Measurements from ENCODE around the gene FGD5. TPM values are rescaled to one million over a fixed set of nuclear protein-coding genes. Genes with fewer than 3 reads are reported as not detected.

FGD5 gene
- total and polyA plus RNA-seq, 2 experiments from 2014 or later, result 7.4 to 12.2 TPM

DNA sequence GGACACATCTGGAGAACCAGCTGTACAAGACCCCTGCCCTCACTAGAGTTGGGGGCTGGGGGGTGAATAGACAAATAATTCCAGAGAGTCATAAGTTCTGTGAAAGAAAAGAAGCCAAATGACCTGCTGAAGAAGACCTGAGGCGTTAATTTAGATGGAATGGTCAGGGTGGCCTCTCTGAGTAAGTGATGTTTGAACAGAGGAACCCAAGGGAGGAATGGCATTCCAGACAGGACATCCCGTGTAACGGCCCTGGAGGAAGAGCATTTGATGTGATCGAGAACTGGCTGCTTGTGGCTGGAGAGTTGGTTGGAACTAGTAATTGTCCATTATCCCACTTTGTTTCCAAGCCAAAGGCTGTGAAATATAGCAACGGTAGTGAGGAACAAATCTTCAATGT, 130.4 kb downstream of the FGD5 start (continued):
- TF ChIP-seq, protein P1, sequence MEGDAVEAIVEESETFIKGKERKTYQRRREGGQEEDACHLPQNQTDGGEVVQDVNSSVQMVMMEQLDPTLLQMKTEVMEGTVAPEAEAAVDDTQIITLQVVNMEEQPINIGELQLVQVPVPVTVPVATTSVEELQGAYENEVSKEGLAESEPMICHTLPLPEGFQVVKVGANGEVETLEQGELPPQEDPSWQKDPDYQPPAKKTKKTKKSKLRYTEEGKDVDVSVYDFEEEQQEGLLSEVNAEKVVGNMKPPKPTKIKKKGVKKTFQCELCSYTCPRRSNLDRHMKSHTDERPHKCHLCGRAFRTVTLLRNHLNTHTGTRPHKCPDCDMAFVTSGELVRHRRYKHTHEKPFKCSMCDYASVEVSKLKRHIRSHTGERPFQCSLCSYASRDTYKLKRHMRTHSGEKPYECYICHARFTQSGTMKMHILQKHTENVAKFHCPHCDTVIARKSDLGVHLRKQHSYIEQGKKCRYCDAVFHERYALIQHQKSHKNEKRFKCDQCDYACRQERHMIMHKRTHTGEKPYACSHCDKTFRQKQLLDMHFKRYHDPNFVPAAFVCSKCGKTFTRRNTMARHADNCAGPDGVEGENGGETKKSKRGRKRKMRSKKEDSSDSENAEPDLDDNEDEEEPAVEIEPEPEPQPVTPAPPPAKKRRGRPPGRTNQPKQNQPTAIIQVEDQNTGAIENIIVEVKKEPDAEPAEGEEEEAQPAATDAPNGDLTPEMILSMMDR (conservative IDR thresholded peaks at IDR 0.05; ENCODE audit: low read depth in 2 of 2), result no peak
- TF ChIP-seq STAT1 (IDR thresholded peaks at IDR 0.05; ENCODE audit: unreplicated experiment), result no peak

DNA sequence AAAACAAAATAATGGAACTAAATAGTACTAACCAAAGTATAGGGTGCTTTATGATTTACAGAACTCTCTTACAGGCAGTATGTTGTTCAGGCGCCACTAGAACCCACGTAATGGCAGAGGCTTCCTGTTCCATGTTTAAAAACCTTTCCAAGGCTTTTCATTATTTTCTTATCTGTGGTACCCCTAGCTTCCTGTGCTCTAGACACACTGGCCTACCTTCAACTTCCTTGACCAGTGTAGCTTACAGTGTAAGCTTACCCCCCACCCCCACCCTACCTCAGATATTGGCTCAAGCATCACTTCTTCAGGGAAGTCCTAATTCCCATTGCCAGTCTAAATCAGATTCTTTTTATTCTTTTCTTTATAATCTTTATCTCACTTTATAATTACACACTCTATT, 131.5 kb downstream of the FGD5 start:
- Mint-ChIP-seq H3K4me1 (peaks cover 33% of the 10 kb centered on the region), H3K27me3 (ENCODE audit: insufficient read depth, low read depth, poor library complexity) (peaks cover 3% of the 10 kb centered on the region), H3K4me3 (no peak overlapping the region), H3K36me3 (ENCODE audit: low read depth) (peaks cover 19% of the 10 kb centered on the region), H3K9me3 (no peaks in the 10 kb centered on the region), H3K27ac (no peak overlapping the region)
- no peak overlapping the region for H3K4me3 ChIP-seq
- H2AFZ ChIP-seq, result no peak overlapping the region
- H3K79me2 ChIP-seq (replicated peaks; ENCODE audit: insufficient read depth), result peaks cover 87% of the 10 kb centered on the region
- TF ChIP-seq, protein P2, sequence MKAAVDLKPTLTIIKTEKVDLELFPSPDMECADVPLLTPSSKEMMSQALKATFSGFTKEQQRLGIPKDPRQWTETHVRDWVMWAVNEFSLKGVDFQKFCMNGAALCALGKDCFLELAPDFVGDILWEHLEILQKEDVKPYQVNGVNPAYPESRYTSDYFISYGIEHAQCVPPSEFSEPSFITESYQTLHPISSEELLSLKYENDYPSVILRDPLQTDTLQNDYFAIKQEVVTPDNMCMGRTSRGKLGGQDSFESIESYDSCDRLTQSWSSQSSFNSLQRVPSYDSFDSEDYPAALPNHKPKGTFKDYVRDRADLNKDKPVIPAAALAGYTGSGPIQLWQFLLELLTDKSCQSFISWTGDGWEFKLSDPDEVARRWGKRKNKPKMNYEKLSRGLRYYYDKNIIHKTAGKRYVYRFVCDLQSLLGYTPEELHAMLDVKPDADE (IDR thresholded peaks at IDR 0.05), result no peak
- TF ChIP-seq, protein P1 (conservative IDR thresholded peaks at IDR 0.05; ENCODE audit: low read depth in 2 of 2), result no peak
- no peak for TF ChIP-seq STAT1 (IDR thresholded peaks at IDR 0.05; ENCODE audit: unreplicated experiment)
- peaks cover 40% of the 10 kb centered on the region; the same call in 1 of the 2 replicates for H4K20me1 ChIP-seq (replicated peaks; ENCODE audit: insufficient read depth)
- no peaks in the 10 kb centered on the region for H3K27me3 ChIP-seq (ENCODE audit: insufficient read depth)
- H3K36me3 ChIP-seq (ENCODE audit: insufficient read depth), result peaks cover 7% of the 10 kb centered on the region; the same call in 1 of the 2 replicates
- H3K4me1 ChIP-seq (ENCODE audit: insufficient read depth), result peaks cover 27% of the 10 kb centered on the region
- ATAC-seq, result no peak
- H3K9me2 ChIP-seq (ENCODE audit: insufficient read depth), result no peaks in the 10 kb centered on the region
- H3K27ac ChIP-seq (ENCODE audit: low read depth), result no peak overlapping the region
- no peak overlapping the region for H3K4me2 ChIP-seq
- no peaks in the 10 kb centered on the region for H3F3A ChIP-seq (replicated peaks; ENCODE audit: low read depth)
- no peak for DNase-seq (ENCODE audit: low spot score)

DNA sequence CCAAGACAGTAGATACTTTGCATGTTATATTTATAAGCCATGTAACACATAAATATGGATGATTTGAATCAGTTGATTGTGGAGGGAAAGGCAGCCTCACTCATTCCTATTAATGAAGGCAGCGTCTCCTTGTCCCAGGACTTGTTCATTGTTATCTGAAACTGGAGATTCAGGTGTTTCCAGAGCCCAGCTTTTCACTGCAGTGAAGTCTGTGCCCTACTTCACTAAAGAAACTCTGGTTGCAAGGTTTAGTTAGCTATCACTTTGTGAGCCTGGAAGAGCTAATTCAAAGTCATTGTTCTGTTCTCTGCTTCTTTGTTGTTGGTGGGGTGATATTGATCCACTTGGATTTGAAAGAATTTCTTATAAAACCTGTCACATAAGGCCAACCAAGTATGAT, 138.4 kb downstream of the FGD5 start:
- H3K9me3 Mint-ChIP-seq, result no peaks in the 10 kb centered on the region
- H3K4me3 ChIP-seq, result no peak overlapping the region
- no peaks in the 10 kb centered on the region; the same call in 1 of the 2 replicates for H3K36me3 ChIP-seq (ENCODE audit: insufficient read depth)
- ATAC-seq (peak; percentile 57), DNase-seq (ENCODE audit: low spot score) (no peak)
- H3K79me2 ChIP-seq (replicated peaks; ENCODE audit: insufficient read depth), result peaks cover 100% of the 10 kb centered on the region
- 0 out of 3 replicates have a peak, but pooled peaks cover 5% of the 10 kb centered on the region for H3K36me3 Mint-ChIP-seq (ENCODE audit: low read depth)
- no peak overlapping the region for H3K27ac Mint-ChIP-seq
- H3K27me3 ChIP-seq (ENCODE audit: insufficient read depth), result no peaks in the 10 kb centered on the region
- peaks cover 42% of the 10 kb centered on the region for H4K20me1 ChIP-seq (replicated peaks; ENCODE audit: insufficient read depth)
- H2AFZ ChIP-seq, result no peak overlapping the region
- H3K27me3 Mint-ChIP-seq (ENCODE audit: insufficient read depth, low read depth, poor library complexity), result peaks cover 3% of the 10 kb centered on the region
- H3K4me2 ChIP-seq, result no peak overlapping the region
- no peaks in the 10 kb centered on the region for H3K9me2 ChIP-seq (ENCODE audit: insufficient read depth)
- H3K4me1 Mint-ChIP-seq, result peaks cover 31% of the 10 kb centered on the region
- H3K4me3 Mint-ChIP-seq, result no peak overlapping the region
- TF ChIP-seq, protein P1 (conservative IDR thresholded peaks at IDR 0.05; ENCODE audit: low read depth in 2 of 2), result no peak
- TF ChIP-seq, protein P3, sequence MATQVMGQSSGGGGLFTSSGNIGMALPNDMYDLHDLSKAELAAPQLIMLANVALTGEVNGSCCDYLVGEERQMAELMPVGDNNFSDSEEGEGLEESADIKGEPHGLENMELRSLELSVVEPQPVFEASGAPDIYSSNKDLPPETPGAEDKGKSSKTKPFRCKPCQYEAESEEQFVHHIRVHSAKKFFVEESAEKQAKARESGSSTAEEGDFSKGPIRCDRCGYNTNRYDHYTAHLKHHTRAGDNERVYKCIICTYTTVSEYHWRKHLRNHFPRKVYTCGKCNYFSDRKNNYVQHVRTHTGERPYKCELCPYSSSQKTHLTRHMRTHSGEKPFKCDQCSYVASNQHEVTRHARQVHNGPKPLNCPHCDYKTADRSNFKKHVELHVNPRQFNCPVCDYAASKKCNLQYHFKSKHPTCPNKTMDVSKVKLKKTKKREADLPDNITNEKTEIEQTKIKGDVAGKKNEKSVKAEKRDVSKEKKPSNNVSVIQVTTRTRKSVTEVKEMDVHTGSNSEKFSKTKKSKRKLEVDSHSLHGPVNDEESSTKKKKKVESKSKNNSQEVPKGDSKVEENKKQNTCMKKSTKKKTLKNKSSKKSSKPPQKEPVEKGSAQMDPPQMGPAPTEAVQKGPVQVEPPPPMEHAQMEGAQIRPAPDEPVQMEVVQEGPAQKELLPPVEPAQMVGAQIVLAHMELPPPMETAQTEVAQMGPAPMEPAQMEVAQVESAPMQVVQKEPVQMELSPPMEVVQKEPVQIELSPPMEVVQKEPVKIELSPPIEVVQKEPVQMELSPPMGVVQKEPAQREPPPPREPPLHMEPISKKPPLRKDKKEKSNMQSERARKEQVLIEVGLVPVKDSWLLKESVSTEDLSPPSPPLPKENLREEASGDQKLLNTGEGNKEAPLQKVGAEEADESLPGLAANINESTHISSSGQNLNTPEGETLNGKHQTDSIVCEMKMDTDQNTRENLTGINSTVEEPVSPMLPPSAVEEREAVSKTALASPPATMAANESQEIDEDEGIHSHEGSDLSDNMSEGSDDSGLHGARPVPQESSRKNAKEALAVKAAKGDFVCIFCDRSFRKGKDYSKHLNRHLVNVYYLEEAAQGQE (IDR thresholded peaks at IDR 0.05; ENCODE audit: unreplicated experiment), result no peak
- H3K27ac ChIP-seq (ENCODE audit: low read depth), result no peak overlapping the region
- H3F3A ChIP-seq (replicated peaks; ENCODE audit: low read depth), result no peaks in the 10 kb centered on the region
- peaks cover 16% of the 10 kb centered on the region for H3K4me1 ChIP-seq (ENCODE audit: insufficient read depth)
